ENCODE measurements around the gene CARD14.

GRCh38 chr17:80133626-80133970 lies 36.2 kb upstream of the CARD14 start:
- no peak for TF ChIP-seq CTCF (optimal IDR thresholded peaks at IDR 0.05 in 1 of 3, IDR thresholded peaks at IDR 0.05 in 1 of 3, conservative IDR thresholded peaks at IDR 0.05 in 1 of 3; ENCODE audit: extremely low read depth in 1 of 3, insufficient read depth in 2 of 3, low read length in 3 of 3)
- no peak for TF ChIP-seq EZH2 (IDR thresholded peaks at IDR 0.05; ENCODE audit: low read length)

Measured in keratinocyte (primary cell).